GM04503 (cell line): Measurements from ENCODE around the gene FES.
"Not testable (repeated sequence)": the region's sequence is repeated elsewhere in the genome, so short reads cannot be mapped to it uniquely, and the experiment has no call there.

Experiments used
- DNase-seq: peaks from one replicate; pipeline ENCODE4 v3.0.0-alpha.2; 2012; ENCODE audit warnings: low read depth

The FES gene

GRCh38 chr15:90891346-90891949 lies 7.1 kb downstream of the FES start:
- DNase-seq, result no peak

- DNase-seq, result no peak
These were observed 7.7 kb downstream of the FES start for GRCh38 chr15:90892023-90892422.

GRCh38 chr15:90892498-90893174 lies 8.3 kb downstream of the FES start:
- DNase-seq, result no peak

GRCh38 chr15:90893175-90894090 lies 9.1 kb downstream of the FES start:
- no peak for DNase-seq

DNA sequence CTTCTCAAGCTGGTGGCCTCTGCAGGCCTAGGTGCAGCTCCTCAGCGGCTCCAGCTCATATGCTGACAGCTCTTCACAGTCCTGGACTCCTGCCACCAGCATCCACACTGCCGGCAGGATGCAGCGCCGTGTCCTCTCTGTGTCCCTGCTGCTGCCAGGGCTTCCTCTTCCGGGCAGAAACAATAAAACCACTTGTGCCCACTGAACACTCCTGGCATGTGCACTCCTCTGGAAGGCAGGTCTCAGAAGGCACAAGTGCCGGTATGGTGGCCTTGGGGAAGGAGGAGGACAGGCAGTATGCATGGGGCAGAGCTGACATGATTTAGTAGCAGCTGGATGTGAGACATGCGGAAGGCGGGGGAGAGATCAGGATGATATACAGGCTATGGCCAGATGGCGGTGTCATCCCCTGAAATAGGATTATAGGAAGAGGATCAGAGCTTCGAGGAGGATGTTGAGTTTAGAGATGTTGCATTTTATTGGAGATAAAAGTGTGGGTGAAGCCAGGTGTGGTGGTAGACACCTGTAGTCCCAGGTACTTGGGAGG lies 11.3 kb downstream of the FES start:
- DNase-seq, result no peak

DNA sequence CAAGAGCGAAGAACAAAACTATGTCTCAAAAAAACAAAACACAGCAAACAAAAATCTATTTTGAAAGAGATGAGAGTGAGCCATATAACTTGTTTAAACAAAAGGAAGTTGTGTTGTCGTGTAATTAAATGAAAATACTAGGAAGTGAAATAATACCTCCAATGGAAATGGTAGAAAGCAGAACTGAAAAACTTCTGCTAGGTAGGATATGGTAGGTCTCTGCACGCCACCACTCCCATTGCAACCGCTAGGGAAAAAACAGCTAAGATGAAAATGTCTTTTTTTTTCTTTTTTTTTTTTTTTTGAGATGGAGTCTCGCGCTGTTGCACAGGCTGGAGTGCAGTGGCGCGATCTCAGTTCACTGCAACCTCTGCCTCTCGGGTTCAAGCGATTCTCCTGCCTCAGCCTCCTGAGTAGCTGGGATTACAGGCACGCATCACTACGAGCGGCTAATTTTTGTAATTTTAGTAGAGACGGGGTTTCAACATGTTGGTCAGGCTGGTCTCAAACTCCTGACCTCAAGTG lies 12.9 kb downstream of the FES start:
- not testable (repeated sequence) for DNase-seq

GRCh38 chr15:90901175-90902039 lies 17.1 kb downstream of the FES start:
- DNase-seq, result no peak

DNA sequence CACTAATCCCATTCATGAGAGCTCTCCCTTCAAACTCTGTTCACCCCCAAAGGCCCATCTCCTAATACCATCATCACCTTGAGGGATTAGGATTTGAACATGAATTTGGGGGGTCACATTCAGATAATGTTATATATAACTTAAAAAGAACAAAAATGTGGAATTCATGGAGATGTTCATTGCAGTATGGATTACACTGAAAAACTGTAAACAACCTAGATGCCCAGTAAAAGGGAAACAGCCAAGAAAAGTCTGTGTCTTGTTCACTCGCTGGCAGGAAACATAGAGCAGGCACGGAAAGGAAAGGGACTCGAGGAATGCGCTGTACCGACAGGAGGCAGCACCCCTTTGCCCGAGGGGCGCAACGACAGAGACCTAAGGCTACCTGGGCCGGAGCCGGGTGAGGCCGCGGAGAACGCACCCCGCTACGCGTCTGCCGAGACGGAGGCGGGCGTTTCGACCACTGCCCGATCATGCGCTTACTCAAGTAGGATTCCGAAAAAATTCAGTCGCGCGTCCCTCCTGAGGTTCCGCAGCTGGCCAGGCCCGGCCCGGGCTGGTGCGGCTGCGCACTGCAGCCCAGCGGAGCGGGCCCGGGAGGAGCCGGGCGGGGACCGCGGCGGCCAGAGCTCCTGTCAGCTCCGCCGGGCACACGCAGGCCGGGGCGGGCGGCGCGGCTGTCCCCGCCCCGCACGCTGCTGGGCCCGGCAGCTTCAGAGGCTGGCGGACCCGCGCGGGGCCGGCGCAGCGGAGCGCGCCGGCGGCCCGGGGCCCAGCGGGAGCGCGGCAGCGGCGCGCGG lies 17.9 kb downstream of the FES start:
- peak; percentile 39 for DNase-seq

DNA sequence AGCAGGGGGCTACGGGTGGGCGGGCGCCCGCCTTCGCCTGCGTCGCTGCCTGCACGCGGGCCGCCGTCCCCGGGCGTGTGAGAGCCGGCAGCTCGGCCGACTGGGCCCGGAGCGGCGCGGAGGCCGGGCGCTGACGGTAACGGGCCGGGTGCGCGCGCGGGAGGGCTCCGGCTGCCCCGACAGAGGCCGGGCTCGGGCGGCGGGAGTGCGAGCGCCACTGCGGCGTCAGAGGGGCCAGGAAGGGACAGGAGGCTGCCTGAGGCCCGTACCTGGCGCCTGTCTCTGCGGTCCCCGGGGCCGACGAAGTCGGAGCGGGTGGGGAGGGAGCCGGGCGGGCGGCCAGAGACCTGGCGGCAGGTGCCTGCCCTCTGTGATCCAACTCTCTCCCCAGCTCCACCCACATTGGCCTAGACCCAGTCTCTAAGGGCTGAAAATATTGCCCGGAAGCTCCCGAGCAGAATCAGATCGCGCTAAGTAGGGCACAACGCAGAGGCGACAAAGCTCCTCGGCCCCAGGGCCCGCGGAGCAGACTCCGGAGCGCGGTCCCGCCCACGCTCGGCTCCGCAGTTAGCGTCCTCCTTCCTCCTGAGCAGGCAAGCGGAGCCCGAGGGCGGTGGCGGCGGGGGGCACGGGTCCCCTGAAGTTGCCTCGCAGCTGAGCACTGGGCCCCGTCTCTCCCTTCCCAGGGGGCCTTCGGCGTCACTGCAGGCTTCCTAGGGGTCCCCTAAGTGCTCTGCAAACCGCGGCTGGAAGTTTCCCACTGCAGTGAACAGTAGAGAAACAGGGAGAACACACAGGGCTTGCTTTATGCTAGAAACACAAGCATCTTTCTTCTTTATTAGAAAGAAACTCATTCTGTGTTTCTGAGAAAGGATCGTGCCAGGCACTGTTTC lies 18.8 kb downstream of the FES start, which contains the start of gene MAN2A2:
Gene MAN2A2 (plus strand): TSS at position 463 of the 893 bp plus-strand sequence. CDS start 906 bp downstream, outside the sequence.
- DNase-seq, result no peak

DNA sequence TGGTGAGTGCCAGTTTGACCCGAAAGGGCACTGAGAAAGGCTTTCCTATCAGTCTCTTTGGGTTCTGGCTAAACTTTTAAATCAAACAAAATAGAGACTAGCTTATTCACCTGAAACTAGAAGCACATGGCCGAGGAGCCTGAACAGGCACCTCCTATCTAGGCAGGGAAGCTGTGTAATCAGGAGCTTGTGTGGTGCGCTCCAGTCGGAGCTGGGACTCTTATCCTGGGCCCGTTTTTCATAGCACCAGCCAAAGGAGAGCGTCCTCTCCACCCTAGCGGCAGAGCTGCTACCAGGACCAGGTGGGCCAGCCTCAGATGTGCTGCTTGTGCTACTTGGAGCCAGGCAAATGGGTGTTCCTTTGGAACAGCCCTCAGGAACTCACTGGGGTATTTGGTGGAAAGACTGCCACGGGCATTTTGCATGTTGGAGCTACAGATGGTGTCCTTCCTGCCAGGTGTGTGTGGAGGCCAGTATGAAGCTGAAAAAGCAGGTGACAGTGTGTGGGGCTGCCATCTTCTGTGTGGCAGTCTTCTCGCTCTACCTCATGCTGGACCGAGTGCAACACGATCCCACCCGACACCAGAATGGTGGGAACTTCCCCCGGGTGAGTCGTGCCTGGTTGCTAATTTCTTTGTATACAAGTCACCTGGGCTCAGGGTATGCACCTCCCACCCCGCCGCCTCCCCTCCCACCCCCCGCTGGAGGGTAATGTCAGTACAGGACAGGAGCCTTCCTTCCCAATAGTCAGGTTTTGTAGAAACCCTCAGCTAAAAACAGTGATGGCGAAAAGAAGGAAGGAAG lies 19.6 kb downstream of the FES start:
- no peak for DNase-seq

- DNase-seq, result no peak
These were observed 20.4 kb downstream of the FES start for GRCh38 chr15:90904746-90905145.

DNA sequence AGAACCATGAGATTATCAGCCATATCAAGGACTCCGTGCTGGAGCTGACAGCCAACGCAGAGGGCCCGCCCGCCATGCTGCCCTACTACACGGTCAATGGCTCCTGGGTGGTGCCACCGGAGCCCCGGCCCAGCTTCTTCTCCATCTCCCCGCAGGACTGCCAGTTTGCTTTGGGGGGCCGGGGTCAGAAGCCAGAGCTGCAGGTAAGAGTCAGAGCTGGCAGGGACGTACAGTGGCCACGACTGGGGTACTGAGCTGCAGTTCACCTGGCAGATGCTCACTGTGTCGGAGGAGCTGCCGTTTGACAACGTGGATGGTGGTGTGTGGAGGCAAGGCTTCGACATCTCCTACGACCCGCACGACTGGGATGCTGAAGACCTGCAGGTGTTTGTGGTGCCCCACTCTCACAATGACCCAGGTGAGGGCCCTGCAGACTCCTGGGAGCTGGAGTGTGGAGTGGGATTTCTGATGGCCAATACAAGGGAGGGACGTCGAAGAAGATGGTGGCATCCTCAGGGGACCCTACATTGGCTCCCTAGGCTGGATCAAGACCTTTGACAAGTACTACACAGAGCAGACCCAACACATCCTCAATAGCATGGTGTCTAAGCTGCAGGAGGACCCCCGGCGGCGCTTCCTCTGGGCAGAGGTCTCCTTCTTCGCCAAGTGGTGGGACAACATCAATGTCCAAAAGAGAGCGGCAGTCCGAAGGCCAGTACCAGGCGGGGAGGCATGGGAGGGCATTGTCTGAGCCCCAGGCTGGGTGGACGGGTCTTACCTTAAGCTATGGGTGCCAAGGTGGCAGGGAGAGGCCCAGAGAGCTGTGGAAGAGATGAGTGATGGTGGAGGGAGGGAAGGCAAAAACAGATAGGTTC lies 21.2 kb downstream of the FES start:
- DNase-seq, result no peak

DNA sequence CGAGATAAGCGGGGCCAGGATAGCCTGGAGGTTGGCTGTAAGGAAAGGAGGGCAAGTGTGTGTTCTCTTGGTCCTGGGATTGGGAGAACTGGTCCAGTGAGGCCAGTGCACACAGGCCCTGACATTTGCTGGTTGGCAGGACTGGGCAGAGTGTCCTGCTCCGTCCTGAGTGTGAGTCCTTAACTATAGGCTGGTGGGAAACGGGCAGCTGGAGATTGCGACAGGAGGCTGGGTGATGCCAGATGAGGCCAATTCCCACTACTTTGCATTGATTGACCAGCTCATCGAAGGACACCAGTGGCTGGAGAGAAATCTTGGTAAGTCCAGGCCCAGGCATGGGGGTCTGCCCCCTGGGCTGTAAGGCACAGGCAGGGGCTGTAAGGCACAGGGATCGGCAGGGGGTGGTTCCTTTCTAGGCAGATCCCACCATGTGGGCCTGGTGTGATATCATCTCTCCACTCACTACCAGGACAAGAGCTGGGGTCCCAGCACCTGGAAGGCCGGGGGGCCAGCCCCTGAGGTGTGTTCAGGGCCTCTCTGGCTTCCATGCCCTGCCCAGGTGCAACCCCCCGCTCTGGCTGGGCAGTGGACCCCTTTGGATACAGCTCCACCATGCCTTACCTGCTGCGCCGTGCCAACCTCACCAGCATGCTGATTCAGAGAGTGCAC lies 22.0 kb downstream of the FES start:
- DNase-seq, result no peak

- DNase-seq, result no peak
These were observed 22.9 kb downstream of the FES start for GRCh38 chr15:90907051-90907660.

DNA sequence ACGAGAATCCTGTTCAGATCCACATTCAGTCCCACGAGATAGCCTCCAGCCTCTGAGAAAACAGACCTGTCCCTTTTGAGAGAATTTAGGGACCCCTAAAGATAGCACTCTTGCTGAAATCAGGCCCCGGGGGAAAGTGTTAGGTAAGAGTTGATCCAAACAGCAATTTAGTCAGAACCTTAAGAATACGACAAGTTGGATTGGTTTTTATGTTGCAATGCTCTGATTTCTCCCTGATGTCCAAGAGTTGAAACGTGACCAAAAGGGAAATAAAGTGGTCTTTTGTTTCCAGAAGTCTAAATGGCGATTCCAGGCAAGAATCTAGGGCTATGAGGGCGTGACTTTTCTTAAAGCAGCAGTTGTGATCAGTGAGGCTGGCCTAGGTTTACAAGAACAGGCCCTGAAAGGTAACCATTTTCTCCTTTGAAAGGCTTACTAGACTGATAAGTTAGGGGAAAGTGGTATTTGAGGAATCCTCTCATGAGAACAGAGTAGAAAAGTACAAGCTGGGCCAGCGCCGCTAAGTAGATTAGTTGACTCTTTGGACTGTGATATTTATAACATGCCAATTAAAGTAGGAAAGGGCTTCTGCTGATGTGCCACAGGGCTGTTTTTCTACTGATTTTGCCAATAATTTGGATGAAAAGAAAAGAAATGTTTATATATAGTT lies 23.7 kb downstream of the FES start:
- DNase-seq, result no peak

- not testable (repeated sequence) for DNase-seq
These were observed 25.1 kb downstream of the FES start for GRCh38 chr15:90909449-90909848.
